Measurements from ENCODE around the gene DBH.

Gene DBH

GRCh38 chr9:133681658-133682306 lies 45.6 kb downstream of the DBH start:
- in situ Hi-C loops (cut with MboI; ENCODE audit: low sequenced_read_pairs), result no loop called here

GRCh38 chr9:133682818-133683585 lies 46.8 kb downstream of the DBH start:
- in situ Hi-C loops (cut with MboI; ENCODE audit: low sequenced_read_pairs), result no loop called here

- in situ Hi-C loops (cut with MboI; ENCODE audit: low sequenced_read_pairs), result no loop called here
Observed at GRCh38 chr9:133683586-133684120, 47.5 kb downstream of the DBH start.

- in situ Hi-C loops (cut with MboI; ENCODE audit: low sequenced_read_pairs), result no loop called here
Observed at GRCh38 chr9:133684121-133684935, 48.2 kb downstream of the DBH start.

- in situ Hi-C loops (cut with MboI; ENCODE audit: low sequenced_read_pairs), result no loop called here
Observed at GRCh38 chr9:133684936-133685361, 48.8 kb downstream of the DBH start.

- in situ Hi-C loops (cut with MboI; ENCODE audit: low sequenced_read_pairs), result no loop called here
Observed at GRCh38 chr9:133685653-133686609, 49.8 kb downstream of the DBH start.

- in situ Hi-C loops (cut with MboI; ENCODE audit: low sequenced_read_pairs), result no loop called here
Observed at GRCh38 chr9:133686642-133687575, 50.7 kb downstream of the DBH start.

- in situ Hi-C loops (cut with MboI; ENCODE audit: low sequenced_read_pairs), result no loop called here
Observed at GRCh38 chr9:133687856-133688761, 51.9 kb downstream of the DBH start.

- in situ Hi-C loops (cut with MboI; ENCODE audit: low sequenced_read_pairs), result no loop called here
Observed at GRCh38 chr9:133689151-133689763, 53.1 kb downstream of the DBH start.

GRCh38 chr9:133690081-133690561 lies 54.0 kb downstream of the DBH start:
- in situ Hi-C loops (cut with MboI; ENCODE audit: low sequenced_read_pairs), result no loop called here

- in situ Hi-C loops (cut with MboI; ENCODE audit: low sequenced_read_pairs), result no loop called here
Observed at GRCh38 chr9:133691191-133691590, 55.0 kb downstream of the DBH start.

GRCh38 chr9:133691626-133692363 lies 55.6 kb downstream of the DBH start:
- in situ Hi-C loops (cut with MboI; ENCODE audit: low sequenced_read_pairs), result no loop called here

- in situ Hi-C loops (cut with MboI; ENCODE audit: low sequenced_read_pairs), result no loop called here
Observed at GRCh38 chr9:133692364-133692985, 56.3 kb downstream of the DBH start.

GRCh38 chr9:133693116-133693515 lies 57.0 kb downstream of the DBH start:
- in situ Hi-C loops (cut with MboI; ENCODE audit: low sequenced_read_pairs), result no loop called here

GRCh38 chr9:133693703-133694529 lies 57.8 kb downstream of the DBH start:
- in situ Hi-C loops (cut with MboI; ENCODE audit: low sequenced_read_pairs), result no loop called here

GRCh38 chr9:133694686-133695085 lies 58.5 kb downstream of the DBH start:
- in situ Hi-C loops (cut with MboI; ENCODE audit: low sequenced_read_pairs), result no loop called here
